Measurements from ENCODE around the gene ZFHX3.
A peak's percentile ranks its signal among the peaks of the same experiment; 100 is the strongest.

Gene ZFHX3

GRCh38 chr16:72878301-72879269 is 169.3 kb downstream of the ZFHX3 start:
- DNase-seq (ENCODE audit: low read depth in 2 of 2), result no peak

- DNase-seq (ENCODE audit: low read depth in 2 of 2), result no peak
Observed at GRCh38 chr16:72877374-72878028, 170.4 kb downstream of the ZFHX3 start.

- DNase-seq (ENCODE audit: low read depth in 2 of 2), result no peak
Observed at GRCh38 chr16:72876981-72877373, 171.0 kb downstream of the ZFHX3 start.

GRCh38 chr16:72876221-72876620 is 171.7 kb downstream of the ZFHX3 start:
- DNase-seq (ENCODE audit: low read depth in 2 of 2), result peak; percentile 4 to 7

GRCh38 chr16:72875291-72876031 is 172.5 kb downstream of the ZFHX3 start:
- no peak for DNase-seq (ENCODE audit: low read depth in 2 of 2)

- no peak for DNase-seq (ENCODE audit: low read depth in 2 of 2)
Observed at GRCh38 chr16:72873853-72874252, 174.1 kb downstream of the ZFHX3 start.

- DNase-seq (ENCODE audit: low read depth in 2 of 2), result no peak
Observed at GRCh38 chr16:72873044-72873443, 174.9 kb downstream of the ZFHX3 start.

GRCh38 chr16:72865835-72866234 is 182.1 kb downstream of the ZFHX3 start:
- DNase-seq (ENCODE audit: low read depth in 2 of 2), result no peak

GRCh38 chr16:72865258-72865657 is 182.7 kb downstream of the ZFHX3 start:
- DNase-seq (ENCODE audit: low read depth in 2 of 2), result no peak

GRCh38 chr16:72864130-72864833 is 183.6 kb downstream of the ZFHX3 start:
- no peak for DNase-seq (ENCODE audit: low read depth in 2 of 2)

GRCh38 chr16:72862090-72862489 is 185.8 kb downstream of the ZFHX3 start:
- DNase-seq (ENCODE audit: low read depth in 2 of 2), result no peak

- no peak for DNase-seq (ENCODE audit: low read depth in 2 of 2)
Observed at GRCh38 chr16:72860726-72861562, 187.0 kb downstream of the ZFHX3 start.

- no peak for DNase-seq (ENCODE audit: low read depth in 2 of 2)
Observed at GRCh38 chr16:72859581-72859980, 188.3 kb downstream of the ZFHX3 start.

GRCh38 chr16:72858665-72859493 is 189.0 kb downstream of the ZFHX3 start:
- no peak for DNase-seq (ENCODE audit: low read depth in 2 of 2)

GRCh38 chr16:72857834-72858664 is 189.9 kb downstream of the ZFHX3 start:
- DNase-seq (ENCODE audit: low read depth in 2 of 2), result no peak

- no peak for DNase-seq (ENCODE audit: low read depth in 2 of 2)
Observed at GRCh38 chr16:72856797-72857196, 191.1 kb downstream of the ZFHX3 start.

GRCh38 chr16:72854267-72854959 is 193.5 kb downstream of the ZFHX3 start:
- DNase-seq (ENCODE audit: low read depth in 2 of 2), result no peak

- no peak for DNase-seq (ENCODE audit: low read depth in 2 of 2)
Observed at GRCh38 chr16:72853575-72854266, 194.2 kb downstream of the ZFHX3 start.
